Right lung (tissue), 5 donors: ENCODE measurements around the gene RAP1A. TPM values are rescaled to one million over a fixed set of nuclear protein-coding genes. Genes with fewer than 3 reads are reported as not detected.
"Not testable (repeated sequence)": the region's sequence is repeated elsewhere in the genome, so short reads cannot be mapped to it uniquely, and the experiment has no call there.

ENCODE experiments used
- DNase-seq, 2 donors: peaks; one replicate each; pipeline ENCODE4 v3.0.0-alpha.2; 2013
- polyA plus RNA-seq, 5 donors: library from polyadenylated mRNA; unstranded; fragments of 120-200 nt; gene quantifications; one replicate each; pipeline versions ENCODE4 v1.2.1 to v1.2.3, GENCODE V29; 2013; ENCODE audit warnings: inconsistent platforms in 1 of 5, low replicate concordance in 1 of 5; ENCODE audit not compliant: insufficient read length in 5 of 5, insufficient read depth in 1 of 5

The RAP1A gene
- polyA plus RNA-seq, 5 donors: 53.4 to 92.0 (median 85.5) TPM

GRCh38 chr1:111595807-111596206, 23.8 kb upstream of the RAP1A start:
- no peak for DNase-seq

- DNase-seq: no peak
These were observed 23.1 kb upstream of the RAP1A start for GRCh38 chr1:111596499-111596898.

DNA sequence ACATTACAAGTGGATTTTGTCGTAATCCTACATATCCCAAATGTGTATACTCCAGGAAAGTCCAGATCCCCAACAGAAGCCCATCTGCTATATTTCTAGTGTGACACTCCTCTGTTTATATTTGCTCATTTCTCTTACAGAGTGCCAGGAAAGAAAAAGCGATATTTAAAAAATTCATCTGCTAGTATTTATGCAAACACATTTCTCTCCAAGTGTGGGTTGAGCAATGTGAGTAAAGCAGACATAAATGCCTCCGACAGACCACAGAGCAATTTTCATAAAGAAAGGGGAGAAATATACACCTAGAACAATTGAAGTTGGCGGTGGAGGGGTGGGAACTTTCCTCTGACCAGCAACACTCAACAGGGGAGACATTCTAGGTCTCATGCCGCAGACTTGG, 22.2 kb upstream of the RAP1A start:
- peak; percentile 80 to 86 for DNase-seq

DNA sequence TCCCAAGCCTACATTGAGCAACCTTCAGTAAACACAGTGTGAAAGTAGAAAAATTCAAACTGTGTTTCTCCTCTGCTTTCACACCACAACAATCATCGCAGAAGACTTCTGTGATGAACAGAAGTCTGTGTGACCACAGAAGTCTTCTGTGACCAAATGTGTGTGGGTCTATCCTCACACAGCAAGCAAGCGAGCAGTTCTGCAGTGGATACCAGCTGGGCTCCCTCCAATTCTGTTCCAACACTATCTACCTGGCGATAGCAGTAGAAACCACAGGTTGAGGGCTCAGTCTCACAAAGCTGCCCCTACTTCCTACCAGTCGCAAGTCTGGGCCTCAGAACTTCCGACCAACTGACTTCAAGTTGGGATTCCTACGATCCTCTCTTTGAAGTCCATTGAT, 21.0 kb upstream of the RAP1A start:
- no peak for DNase-seq

DNA sequence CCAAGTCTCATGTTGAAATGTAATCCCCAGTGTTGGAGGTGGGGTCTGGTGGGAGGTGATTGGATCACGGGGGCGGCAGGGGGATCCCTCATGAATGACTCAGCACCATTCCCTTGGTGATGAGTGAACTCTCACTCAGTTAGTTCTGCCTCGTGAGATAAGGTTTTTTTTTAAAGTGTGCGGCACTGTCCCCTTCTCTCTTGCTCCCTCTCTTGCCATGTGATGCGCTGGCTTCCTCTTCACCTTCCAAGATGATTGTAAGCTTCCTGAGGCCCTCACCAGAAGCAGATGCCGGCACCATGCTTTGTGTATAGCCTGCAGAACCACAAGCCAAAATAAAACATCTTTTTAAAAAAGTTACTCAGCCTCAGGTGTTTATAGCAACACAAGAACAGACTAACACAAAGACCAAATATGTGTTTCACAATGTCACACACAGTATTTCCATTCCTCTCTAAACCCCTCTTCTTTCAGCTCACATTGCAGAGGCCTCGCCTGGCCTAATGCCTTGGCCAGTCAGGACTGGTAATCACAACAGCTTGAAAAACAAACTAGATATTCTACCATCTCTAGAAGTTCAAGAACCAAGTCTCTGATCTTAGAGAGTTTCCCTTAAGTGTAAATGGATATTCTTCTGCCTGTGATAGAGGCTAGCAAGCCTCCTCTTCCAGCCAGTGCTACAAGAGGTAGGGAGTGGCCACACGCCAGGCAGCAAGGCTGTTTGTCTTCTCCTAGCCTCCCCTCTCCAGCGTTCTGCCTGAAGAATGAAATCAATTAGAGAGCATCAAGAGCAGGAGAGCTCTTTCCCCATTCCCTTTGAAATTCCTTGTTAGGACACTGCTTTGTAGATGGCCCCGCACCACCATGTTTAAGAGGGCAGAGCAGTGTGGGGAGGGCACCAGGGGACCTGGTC, 19.6 kb upstream of the RAP1A start:
- no peak for DNase-seq

DNA sequence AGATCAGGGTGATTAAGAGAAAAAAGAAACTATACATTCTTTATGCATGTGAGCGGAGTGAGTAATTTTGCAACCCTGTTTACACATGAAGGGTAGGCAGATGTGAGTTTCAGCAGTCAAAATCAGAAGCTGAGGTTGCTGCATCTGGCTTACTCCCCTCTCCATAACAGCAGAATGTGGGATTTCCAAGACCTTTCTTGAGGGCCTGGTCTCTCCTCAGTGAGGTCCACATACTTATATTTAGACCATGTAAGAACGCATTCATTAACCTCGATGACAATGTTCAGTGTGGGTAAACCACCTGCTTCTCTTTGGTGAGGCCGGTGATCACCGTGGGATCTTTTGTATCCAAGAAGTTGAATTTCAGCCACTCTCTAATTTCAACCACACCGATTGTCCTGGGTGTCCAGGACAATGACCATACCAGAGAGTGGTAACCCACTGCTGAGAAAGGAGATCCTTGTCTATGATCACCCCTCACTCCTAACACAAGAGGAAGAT, 18.7 kb upstream of the RAP1A start:
- DNase-seq: no peak

- DNase-seq: no peak
These were observed 17.3 kb upstream of the RAP1A start for GRCh38 chr1:111602302-111602701.

- no peak for DNase-seq
These were observed 16.6 kb upstream of the RAP1A start for GRCh38 chr1:111602974-111603373.

- DNase-seq: no peak
These were observed 15.6 kb upstream of the RAP1A start for GRCh38 chr1:111603979-111604378.

- DNase-seq: no peak
These were observed 14.7 kb upstream of the RAP1A start for GRCh38 chr1:111604931-111605330.

GRCh38 chr1:111605576-111605975, 14.0 kb upstream of the RAP1A start:
- DNase-seq: no peak

DNA sequence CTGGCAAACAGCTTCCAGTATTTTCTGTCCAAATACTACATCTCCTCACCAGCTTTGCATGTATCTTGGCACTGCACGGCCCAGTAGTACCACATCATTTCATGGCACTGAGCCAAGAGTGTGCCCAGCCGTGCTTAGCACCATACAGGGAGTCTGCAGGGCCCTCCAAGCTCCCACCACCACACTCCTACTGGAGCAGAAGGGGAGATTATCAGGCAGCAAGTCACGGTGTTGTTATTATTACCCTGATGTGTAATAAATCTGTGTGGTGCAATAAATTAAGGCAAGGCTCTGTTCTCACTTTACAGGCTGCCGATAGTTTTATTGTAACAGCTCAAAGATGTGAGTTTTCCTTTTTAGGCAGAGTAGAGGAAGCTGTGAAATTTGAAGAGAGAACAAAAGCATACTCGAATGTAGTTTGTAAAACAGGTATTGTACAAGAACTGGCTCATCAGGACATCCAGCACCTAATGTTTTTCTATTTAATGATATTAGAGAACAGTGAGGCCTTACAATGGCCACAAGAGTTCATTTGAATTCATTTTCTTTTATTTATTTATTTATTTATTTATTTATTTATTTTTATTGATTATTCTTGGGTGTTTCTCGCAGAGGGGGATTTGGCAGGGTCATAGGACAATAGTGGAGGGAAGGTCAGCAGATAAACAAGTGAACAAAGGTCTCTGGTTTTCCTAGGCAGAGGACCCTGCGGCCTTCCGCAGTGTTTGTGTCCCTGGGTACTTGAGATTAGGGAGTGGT, 13.0 kb upstream of the RAP1A start:
- not testable (repeated sequence) for DNase-seq

GRCh38 chr1:111608528-111608927, 11.1 kb upstream of the RAP1A start:
- not testable (repeated sequence) for DNase-seq

- DNase-seq: no peak
These were observed 7.6 kb upstream of the RAP1A start for GRCh38 chr1:111611986-111612385.

GRCh38 chr1:111615870-111616715, 3.5 kb upstream of the RAP1A start:
- DNase-seq: no peak

DNA sequence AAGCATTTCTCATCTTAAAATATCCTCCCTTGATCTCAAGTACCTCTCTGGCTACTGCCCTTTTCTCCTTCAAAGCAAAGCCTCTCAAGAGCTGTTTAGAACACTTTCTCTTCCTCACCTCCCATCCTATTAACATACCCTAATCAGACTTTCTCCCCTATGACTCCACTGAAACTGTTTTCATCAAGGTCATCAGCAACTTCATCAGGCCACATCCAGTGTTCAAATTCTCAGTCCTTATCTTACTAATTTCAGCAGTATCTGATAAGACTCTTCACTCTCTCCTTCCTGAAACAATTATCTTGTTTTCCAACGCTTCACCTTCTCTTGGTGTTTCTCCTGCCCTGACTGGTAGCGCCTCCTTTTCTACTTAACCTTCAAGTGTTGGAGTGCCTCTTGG, 1.5 kb upstream of the RAP1A start:
- no peak for DNase-seq

GRCh38 chr1:111618961-111619634, 491 bp upstream of the RAP1A start:
- DNase-seq: no peak

DNA sequence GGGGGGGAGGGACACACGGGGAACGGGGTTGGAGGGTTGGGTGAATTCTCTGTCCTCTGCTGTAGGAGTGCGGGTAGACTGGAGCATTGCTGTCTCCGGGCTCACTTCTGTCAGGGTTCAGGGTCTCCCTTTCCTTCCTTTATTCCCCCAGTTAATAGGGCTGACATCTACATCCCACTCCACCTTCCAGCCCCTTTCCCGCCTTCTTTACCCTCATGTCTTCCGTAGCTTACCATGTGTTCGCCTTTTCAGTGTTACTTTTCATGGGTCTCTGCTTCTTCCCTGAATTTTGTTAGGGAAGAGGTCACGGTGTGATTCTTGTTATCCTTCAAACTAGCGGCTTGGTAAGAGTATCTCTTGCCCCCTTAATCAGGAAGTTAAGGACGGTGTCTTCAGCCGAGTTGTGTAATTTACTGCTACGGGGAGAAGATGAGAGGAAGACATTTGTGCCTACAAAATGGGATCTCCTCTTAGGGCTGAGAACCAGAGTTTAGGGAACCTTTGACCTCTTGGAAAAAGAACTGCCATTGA, 917 bp downstream of the RAP1A start:
- no peak for DNase-seq

DNA sequence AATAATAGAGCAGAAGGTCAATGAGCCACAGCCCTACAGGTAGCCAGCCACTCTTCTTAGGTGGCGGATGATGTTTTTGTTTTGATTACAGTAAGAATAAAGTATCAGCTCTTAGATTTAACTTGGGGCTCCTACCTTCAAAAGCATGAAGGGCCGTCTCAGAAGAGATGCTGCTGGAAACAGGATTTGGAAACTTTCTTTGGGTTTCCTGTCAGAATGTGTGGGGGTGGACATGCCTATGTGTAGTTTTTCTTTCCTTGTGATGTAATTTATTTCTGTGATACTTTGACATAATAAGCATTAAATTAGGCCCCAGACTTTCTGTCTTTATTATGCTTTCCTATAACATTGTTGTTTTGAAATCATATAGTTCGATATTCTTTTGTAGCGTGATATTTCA, 1.5 kb downstream of the RAP1A start:
- DNase-seq: no peak

GRCh38 chr1:111622166-111622565, 2.6 kb downstream of the RAP1A start:
- DNase-seq: no peak

GRCh38 chr1:111624382-111624781, 4.8 kb downstream of the RAP1A start:
- no peak for DNase-seq
